NOMO-1 treated with DMSO at 0.1 percent for 48 hours (cell line): ENCODE data around the gene FANCI.

ENCODE experiments used
- DNase-seq: peaks from one replicate; lab custom pipeline; 2025; ENCODE audit not compliant: unreplicated experiment; lab: John Stamatoyannopoulos, UW

Gene FANCI

GRCh38 chr15:89243691-89244573 is at the start of gene FANCI:
Gene FANCI, plus strand, starts transcription at chr15:89243979. Its CDS starts 3,669 bp downstream, at chr15:89247648.
- peak; percentile 93 for DNase-seq

- DNase-seq = no peak
Observed at GRCh38 chr15:89194608-89195007, 49.2 kb upstream of the FANCI start.

- no peak for DNase-seq
Observed at GRCh38 chr15:89195836-89196235, 47.9 kb upstream of the FANCI start.

- DNase-seq = no peak
Observed at GRCh38 chr15:89196241-89196640, 47.5 kb upstream of the FANCI start.

GRCh38 chr15:89196994-89197393 is 46.8 kb upstream of the FANCI start:
- DNase-seq = no peak

- DNase-seq = no peak
Observed at GRCh38 chr15:89197503-89197971, 46.2 kb upstream of the FANCI start.

GRCh38 chr15:89198196-89198595 is 45.6 kb upstream of the FANCI start:
- DNase-seq = no peak

GRCh38 chr15:89198934-89199333 is 44.8 kb upstream of the FANCI start:
- DNase-seq = no peak

- no peak for DNase-seq
Observed at GRCh38 chr15:89199746-89200145, 44.0 kb upstream of the FANCI start.

- no peak for DNase-seq
Observed at GRCh38 chr15:89200182-89200581, 43.6 kb upstream of the FANCI start.

GRCh38 chr15:89201465-89202005 is 42.2 kb upstream of the FANCI start:
- no peak for DNase-seq

GRCh38 chr15:89203705-89204273 is 40.0 kb upstream of the FANCI start:
- no peak for DNase-seq

- DNase-seq = no peak
Observed at GRCh38 chr15:89205991-89206585, 37.7 kb upstream of the FANCI start.

- peak; percentile 51 for DNase-seq
Observed at GRCh38 chr15:89206908-89207331, 36.9 kb upstream of the FANCI start.

- no peak for DNase-seq
Observed at GRCh38 chr15:89208256-89208655, 35.5 kb upstream of the FANCI start.

GRCh38 chr15:89209057-89209456 is 34.7 kb upstream of the FANCI start:
- DNase-seq = no peak

- peak; percentile 30 for DNase-seq
Observed at GRCh38 chr15:89211678-89212170, 32.1 kb upstream of the FANCI start.

- no peak for DNase-seq
Observed at GRCh38 chr15:89215627-89216026, 28.2 kb upstream of the FANCI start.

- DNase-seq = no peak
Observed at GRCh38 chr15:89217031-89217430, 26.7 kb upstream of the FANCI start.

GRCh38 chr15:89217686-89218376 is 25.9 kb upstream of the FANCI start:
- DNase-seq = no peak

- DNase-seq = no peak
Observed at GRCh38 chr15:89218531-89218930, 25.2 kb upstream of the FANCI start.
